Measurements from ENCODE around the gene CKAP4. TPM values are rescaled to one million over a fixed set of nuclear protein-coding genes. Genes with fewer than 3 reads are reported as not detected.

CKAP4 gene
- total and polyA plus RNA-seq, 2 of the 13 experiments (the other 11 are each of a cell fraction or from before 2014, with no cell fraction given) = 39.2 to 70.2 TPM

DNA sequence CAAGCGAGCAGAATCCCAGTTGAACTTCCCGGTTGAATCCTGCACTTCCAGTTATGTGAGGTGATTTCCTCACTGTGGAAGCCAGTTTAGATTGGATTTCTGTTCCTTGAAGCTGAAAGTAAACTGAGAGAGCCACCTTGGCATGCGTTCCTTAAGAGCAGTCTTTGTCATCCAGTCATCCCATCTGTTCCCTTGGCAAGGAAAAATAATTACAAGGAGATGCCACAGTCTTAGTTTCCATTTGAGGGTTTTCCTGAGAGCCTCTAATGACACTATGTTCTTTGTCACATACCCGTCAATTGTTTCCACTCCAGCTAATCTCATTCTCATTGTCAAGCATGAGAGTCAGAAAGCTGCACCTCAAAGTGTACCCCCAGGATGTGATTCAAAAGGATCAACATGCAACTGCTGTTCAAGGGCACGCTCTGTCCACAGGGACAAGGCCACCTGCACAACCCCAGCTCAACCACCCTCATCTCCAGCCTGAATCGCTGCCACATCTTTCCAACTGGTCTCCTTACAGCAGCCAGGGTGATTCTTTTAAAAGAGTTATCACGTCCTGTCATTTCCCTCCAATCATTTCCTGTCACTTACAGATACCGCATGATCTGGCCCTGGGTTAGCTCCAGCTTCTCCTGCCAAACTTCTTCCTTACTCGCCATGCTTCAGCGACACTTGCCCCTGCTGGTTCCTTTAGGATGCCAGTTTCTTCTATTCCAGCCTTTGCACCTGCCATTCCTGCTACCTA is 36.7 kb upstream of the CKAP4 start (continued):
- TF ChIP-seq, protein P1, sequence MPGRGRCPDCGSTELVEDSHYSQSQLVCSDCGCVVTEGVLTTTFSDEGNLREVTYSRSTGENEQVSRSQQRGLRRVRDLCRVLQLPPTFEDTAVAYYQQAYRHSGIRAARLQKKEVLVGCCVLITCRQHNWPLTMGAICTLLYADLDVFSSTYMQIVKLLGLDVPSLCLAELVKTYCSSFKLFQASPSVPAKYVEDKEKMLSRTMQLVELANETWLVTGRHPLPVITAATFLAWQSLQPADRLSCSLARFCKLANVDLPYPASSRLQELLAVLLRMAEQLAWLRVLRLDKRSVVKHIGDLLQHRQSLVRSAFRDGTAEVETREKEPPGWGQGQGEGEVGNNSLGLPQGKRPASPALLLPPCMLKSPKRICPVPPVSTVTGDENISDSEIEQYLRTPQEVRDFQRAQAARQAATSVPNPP (CRISPR knock-in tag; IDR thresholded peaks at IDR 0.05) = no peak
- TF ChIP-seq KLF12 (CRISPR knock-in tag; IDR thresholded peaks at IDR 0.05; ENCODE audit: borderline replicate concordance) (no peak), HOXA9 (CRISPR knock-in tag; IDR thresholded peaks at IDR 0.05; ENCODE audit: borderline replicate concordance) (no peak), FOSL1 (CRISPR knock-in tag; IDR thresholded peaks at IDR 0.05; ENCODE audit: borderline replicate concordance) (peak; percentile 78; the same call in 1 of the 2 replicates), SMARCC2 (IDR thresholded peaks at IDR 0.05) (no peak), ZNF557 (CRISPR knock-in tag; IDR thresholded peaks at IDR 0.05) (no peak), REXO4 (CRISPR knock-in tag; IDR thresholded peaks at IDR 0.05; ENCODE audit: borderline replicate concordance) (no peak), SMAD3 (CRISPR knock-in tag; IDR thresholded peaks at IDR 0.05) (no peak), HES4 (CRISPR knock-in tag; IDR thresholded peaks at IDR 0.05; ENCODE audit: borderline replicate concordance) (no peak), ZNF563 (CRISPR knock-in tag; IDR thresholded peaks at IDR 0.05) (no peak), PRPF4 (IDR thresholded peaks at IDR 0.05; ENCODE audit: low read depth, low read length, poor library complexity, severe bottlenecking) (no peak), MZF1 (CRISPR knock-in tag; IDR thresholded peaks at IDR 0.05; ENCODE audit: borderline replicate concordance) (no peak), ZNF468 (CRISPR knock-in tag; IDR thresholded peaks at IDR 0.05) (no peak), WIZ (CRISPR knock-in tag; IDR thresholded peaks at IDR 0.05) (0 out of 2 replicates have a peak, but pooled peaks have one; percentile 62), SP2 (CRISPR knock-in tag; IDR thresholded peaks at IDR 0.05) (no peak), ZNF34 (CRISPR knock-in tag; IDR thresholded peaks at IDR 0.05; ENCODE audit: borderline replicate concordance) (no peak)
- TF ChIP-seq, protein P2, sequence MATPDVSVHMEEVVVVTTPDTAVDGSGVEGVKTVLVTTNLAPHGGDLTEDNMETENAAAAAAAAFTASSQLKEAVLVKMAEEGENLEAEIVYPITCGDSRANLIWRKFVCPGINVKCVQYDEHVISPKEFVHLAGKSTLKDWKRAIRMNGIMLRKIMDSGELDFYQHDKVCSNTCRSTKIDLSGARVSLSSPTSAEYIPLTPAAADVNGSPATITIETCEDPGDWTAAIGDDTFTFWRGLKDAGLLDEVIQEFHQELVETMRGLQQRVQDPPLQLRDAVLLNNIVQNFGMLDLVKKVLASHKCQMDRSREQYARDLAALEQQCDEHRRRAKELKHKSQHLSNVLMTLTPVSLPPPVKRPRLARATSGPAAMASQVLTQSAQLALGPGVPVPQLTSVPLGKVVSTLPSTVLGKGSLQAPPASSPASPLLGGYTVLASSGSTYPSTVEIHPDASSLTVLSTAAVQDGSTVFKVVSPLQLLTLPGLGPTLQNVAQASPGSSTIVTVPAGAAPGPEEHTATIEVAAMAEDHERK (CRISPR knock-in tag; IDR thresholded peaks at IDR 0.05; ENCODE audit: low read depth) = no peak
- TF ChIP-seq, protein P3, sequence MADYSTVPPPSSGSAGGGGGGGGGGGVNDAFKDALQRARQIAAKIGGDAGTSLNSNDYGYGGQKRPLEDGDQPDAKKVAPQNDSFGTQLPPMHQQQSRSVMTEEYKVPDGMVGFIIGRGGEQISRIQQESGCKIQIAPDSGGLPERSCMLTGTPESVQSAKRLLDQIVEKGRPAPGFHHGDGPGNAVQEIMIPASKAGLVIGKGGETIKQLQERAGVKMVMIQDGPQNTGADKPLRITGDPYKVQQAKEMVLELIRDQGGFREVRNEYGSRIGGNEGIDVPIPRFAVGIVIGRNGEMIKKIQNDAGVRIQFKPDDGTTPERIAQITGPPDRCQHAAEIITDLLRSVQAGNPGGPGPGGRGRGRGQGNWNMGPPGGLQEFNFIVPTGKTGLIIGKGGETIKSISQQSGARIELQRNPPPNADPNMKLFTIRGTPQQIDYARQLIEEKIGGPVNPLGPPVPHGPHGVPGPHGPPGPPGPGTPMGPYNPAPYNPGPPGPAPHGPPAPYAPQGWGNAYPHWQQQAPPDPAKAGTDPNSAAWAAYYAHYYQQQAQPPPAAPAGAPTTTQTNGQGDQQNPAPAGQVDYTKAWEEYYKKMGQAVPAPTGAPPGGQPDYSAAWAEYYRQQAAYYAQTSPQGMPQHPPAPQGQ (CRISPR knock-in tag; IDR thresholded peaks at IDR 0.05; ENCODE audit: borderline replicate concordance) = no peak
- TF ChIP-seq, protein P4, sequence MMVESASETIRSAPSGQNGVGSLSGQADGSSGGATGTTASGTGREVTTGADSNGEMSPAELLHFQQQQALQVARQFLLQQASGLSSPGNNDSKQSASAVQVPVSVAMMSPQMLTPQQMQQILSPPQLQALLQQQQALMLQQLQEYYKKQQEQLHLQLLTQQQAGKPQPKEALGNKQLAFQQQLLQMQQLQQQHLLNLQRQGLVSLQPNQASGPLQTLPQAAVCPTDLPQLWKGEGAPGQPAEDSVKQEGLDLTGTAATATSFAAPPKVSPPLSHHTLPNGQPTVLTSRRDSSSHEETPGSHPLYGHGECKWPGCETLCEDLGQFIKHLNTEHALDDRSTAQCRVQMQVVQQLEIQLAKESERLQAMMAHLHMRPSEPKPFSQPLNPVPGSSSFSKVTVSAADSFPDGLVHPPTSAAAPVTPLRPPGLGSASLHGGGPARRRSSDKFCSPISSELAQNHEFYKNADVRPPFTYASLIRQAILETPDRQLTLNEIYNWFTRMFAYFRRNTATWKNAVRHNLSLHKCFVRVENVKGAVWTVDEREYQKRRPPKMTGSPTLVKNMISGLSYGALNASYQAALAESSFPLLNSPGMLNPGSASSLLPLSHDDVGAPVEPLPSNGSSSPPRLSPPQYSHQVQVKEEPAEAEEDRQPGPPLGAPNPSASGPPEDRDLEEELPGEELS (CRISPR knock-in tag; IDR thresholded peaks at IDR 0.05) = peak; percentile 96
- TF ChIP-seq, protein P5, sequence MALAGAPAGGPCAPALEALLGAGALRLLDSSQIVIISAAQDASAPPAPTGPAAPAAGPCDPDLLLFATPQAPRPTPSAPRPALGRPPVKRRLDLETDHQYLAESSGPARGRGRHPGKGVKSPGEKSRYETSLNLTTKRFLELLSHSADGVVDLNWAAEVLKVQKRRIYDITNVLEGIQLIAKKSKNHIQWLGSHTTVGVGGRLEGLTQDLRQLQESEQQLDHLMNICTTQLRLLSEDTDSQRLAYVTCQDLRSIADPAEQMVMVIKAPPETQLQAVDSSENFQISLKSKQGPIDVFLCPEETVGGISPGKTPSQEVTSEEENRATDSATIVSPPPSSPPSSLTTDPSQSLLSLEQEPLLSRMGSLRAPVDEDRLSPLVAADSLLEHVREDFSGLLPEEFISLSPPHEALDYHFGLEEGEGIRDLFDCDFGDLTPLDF (CRISPR knock-in tag; IDR thresholded peaks at IDR 0.05) = no peak

Measured in HepG2 (cell line).